Measurements from ENCODE around the gene ITGA6.

Gene ITGA6

DNA sequence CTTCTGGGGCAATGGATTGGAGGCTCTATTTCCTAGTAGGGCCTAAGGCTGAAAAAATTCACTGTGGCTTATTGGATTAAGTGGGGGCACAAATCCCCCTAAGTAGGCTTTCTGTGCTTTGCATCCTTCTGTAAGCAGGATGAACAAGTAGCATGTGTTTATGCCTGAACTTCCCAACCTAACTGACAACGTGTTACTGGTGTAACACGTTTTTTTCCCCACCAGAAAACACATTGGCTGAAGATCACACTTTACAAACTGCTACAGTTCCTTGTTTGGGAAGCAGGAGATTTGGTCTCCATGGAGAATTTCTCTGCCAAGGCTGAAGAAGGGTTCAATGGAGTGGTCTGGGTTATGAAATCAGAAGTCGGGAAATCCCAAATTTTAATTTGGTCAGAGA, 7.2 kb upstream of the ITGA6 start:
- TF ChIP-seq, protein P1, sequence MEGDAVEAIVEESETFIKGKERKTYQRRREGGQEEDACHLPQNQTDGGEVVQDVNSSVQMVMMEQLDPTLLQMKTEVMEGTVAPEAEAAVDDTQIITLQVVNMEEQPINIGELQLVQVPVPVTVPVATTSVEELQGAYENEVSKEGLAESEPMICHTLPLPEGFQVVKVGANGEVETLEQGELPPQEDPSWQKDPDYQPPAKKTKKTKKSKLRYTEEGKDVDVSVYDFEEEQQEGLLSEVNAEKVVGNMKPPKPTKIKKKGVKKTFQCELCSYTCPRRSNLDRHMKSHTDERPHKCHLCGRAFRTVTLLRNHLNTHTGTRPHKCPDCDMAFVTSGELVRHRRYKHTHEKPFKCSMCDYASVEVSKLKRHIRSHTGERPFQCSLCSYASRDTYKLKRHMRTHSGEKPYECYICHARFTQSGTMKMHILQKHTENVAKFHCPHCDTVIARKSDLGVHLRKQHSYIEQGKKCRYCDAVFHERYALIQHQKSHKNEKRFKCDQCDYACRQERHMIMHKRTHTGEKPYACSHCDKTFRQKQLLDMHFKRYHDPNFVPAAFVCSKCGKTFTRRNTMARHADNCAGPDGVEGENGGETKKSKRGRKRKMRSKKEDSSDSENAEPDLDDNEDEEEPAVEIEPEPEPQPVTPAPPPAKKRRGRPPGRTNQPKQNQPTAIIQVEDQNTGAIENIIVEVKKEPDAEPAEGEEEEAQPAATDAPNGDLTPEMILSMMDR (IDR thresholded peaks at IDR 0.05), result no peak

DNA sequence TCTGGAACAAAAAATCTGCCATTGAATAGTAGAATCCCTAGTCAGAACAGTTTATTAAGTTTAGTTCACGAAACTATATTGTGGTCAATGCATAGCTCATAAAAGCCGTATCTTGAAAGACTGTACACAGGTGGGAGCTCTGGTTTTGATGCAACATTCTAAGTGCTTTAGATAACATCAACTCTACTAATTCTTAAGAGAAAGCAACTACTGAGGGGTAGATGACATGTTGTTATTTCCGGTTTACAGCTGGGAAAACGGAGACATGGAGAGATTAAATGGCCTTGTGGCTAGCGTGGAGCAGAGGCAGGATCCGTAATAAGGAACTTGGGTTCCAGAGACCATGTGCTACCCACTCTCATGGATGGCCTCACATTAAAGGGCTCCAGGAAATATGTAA, 4.2 kb upstream of the ITGA6 start:
- TF ChIP-seq, protein P1 (IDR thresholded peaks at IDR 0.05), result no peak

DNA sequence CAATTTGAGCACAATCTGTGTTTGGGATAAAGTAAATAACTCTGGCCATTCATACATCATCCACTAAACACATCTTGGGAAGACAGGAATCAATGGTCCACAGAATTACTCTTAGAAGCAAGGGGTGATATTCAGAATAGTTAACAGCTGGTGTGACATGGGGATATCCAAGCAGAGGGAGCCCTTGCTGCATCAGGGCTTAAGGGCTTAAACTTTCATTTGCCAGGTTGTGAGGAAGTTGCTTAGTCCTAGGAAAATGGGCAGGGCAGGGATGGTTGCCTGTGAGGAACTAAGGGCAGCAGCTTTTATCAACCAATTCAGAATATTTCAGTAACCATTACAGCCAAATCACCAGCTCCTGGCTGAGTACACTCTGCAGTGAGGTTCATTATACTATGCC, 2.0 kb upstream of the ITGA6 start:
- TF ChIP-seq, protein P1 (IDR thresholded peaks at IDR 0.05), result no peak

DNA sequence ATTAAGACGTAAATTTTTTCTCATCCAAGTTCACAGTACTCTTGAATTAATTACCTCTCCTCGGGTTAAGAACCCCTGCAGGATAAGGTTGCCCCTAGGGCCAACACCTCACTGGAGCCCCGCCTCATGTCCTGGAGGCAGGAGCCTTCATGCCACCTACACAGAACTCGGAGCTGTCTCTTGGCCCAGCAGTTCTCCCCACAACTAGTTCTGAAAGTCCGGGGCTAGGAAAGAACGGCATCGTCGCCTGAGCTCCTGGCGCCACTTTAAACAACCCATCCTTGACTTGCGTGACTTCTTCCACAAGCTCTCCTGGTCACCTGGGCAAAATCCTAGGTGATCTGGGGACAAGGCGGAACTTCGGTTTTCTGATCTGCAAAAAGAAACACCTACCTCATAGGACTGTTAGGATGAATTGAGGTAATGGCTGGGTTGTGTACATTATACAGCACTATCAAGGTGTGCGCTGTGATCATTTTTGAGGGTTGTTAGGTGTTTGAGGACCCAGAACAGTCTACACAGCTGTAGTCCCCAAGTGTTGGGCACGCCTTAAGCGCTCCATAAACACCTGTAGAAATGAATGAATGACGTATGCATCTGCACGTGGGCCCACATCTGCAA, 641 bp upstream of the ITGA6 start:
- TF ChIP-seq, protein P1 (IDR thresholded peaks at IDR 0.05), result no peak

DNA sequence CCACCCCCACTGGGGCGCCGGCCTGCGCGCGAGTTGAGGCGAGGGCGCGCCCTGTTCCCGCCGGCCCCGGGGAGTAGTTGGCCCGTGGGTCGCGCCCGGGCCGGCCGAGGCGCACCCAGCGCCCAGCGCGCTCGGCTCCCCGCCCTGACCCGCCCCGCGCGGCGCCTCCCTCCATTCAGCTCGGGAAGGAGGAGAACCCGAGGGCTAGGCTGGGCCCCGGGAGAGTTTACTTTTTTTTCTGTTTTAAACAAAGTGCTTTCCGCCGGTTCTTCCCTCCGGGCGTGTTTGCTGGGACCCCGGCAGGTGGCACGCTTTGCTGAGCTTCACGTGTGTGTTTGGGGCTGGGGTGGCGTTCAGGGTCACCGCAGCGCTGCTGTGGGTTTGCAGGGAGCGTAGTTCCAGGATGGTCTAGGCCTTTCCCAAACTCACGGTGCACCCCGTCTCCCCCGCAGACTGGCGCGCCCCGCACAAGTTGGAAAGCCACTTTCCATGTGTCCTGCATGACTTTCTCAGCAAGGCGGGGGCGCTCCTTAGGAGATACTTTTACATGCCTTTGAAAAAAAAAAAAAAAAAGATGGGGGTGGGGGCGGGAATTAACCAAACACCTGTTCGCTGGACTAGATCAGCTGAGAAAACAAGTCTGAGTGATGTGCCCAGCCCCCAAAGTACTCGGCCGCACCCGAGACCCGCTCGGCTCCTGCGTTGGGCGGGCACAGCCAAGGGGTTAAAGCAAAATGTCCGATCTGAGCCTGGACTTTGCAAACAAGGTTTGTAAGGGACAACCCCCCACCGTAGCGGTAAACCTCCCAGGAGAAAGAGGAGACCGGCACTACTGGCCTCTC, 825 bp downstream of the ITGA6 start:
- TF ChIP-seq, protein P1 (IDR thresholded peaks at IDR 0.05), result no peak

DNA sequence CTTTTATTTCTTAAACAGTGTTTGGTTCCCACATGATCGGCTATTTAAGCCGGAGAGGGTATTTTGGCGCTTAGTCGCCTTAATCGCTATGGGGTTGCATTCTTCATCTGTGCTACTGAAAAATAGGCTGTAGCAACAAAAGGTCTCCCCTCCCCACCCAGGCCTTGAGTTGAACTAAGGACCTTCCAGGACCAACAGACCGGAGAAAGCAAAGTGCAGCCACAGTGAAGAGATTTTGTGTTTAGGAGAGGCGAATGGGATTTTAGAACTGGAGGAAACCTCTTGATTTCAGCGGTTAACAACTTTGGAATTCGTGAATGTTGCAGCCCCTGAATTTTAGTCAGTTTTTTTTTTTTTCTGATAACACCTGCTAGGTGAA, 1.4 kb downstream of the ITGA6 start:
- TF ChIP-seq, protein P1 (IDR thresholded peaks at IDR 0.05), result no peak

DNA sequence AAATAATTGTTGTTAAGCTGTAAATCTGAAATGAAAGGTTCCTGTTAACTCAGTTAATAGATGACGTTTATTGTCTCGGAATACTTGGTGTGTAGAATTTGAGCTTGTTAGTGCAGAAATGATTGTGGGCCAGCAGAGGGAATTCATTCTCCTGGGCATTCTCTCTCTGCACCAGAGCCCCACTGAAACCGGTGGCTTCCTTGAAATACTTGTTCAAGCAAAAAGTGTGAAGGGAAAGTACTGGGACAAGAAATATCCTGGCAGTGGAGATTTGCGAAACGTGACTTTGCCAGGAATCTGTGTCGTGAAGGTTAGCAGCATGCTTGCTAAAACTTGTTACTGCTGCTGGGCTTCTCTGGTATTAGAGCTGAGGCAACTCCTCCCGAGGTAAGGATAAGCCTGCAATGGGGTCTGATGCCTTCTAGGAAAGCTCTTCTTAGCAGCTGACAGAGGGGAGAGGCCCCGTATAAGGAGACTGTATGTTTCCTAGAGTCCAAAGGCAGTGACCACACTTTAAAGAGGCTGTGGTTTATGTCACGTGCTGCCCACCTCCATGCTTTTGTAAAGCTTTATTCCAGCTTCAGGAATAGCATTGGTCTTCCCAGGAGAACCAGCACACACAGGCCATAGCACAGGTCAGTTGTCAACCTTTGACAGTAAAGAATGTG, 2.0 kb downstream of the ITGA6 start:
- TF ChIP-seq, protein P1 (IDR thresholded peaks at IDR 0.05), result no peak

All from LNCAP (cell line).